Measurements from ENCODE around the gene EXOSC9.

EXOSC9 gene

DNA sequence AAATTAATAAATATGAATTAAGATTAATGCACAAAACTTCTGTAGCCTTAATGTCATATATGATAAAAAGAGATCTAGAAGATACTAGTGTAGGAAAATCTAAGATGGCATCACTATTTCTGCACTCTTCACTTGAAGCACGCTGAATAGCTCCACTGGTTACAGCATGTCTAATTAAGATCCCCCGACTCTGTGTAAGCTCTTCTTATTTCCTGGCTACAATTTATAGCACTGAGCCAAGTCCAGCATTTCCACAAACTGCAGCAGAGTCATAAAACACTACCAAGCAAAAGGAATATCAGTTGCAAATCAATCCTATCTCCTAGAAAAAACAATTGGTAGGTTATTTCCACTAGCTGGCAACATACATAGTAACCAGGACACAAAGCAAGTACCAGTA lies 23.8 kb downstream of the EXOSC9 start:
- DNase-seq, result no peak

DNA sequence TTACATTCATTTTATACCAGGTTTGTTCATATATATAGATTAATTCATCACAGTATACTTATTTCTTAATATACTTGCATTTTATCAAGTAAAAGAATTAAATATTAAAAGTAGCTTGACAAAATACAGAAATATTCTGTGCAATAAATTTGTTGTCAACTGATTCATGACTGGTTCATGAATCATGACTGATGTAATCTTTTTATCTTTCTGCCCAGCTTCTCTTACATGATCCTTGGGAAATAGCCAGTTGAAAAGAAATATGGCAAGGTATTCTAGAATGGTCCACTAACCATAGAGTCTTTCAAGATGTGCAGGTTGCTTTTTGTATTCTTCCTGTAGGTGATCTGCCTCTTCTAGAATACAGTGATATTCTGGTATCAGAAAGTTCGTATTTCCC lies 26.7 kb downstream of the EXOSC9 start:
- peak; percentile 60 for DNase-seq

DNA sequence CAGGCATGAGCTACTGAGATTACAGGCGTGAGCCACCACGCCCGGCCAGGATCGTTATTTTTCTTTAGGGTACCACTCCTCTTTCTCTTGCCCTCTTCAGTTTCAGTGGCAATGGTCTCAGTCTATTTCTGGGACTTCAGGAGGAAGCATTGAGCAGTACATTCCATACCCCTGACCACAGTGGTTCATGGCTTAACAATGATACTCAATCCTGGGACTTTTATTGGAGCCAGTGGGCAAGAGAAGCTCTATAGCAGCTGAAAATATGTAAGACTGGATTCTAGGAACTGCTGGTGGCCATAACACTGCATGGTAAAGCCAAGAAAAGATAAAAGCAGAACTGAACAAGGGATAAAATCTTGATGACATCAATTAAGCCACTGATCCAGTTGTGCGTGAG lies 28.4 kb downstream of the EXOSC9 start:
- no peak for DNase-seq

DNA sequence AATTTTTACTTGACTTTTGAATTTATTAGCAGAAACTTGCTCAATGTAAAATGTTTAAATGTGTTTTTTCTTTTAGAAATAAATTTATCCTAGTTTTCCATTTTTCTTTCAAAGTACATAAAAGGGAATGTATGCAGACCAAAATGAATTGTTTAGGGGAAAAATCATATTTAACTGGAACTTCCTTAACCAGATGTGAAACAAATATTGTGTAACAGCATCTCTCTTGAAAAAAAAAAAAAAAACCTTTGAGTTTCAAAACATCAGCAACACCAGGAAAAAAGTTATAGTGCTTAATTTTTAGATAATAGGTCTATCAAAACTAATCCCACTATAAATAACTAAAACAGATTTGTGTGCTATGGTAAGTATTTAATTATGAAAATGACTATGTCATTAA lies 37.0 kb downstream of the EXOSC9 start:
- DNase-seq, result no peak

DNA sequence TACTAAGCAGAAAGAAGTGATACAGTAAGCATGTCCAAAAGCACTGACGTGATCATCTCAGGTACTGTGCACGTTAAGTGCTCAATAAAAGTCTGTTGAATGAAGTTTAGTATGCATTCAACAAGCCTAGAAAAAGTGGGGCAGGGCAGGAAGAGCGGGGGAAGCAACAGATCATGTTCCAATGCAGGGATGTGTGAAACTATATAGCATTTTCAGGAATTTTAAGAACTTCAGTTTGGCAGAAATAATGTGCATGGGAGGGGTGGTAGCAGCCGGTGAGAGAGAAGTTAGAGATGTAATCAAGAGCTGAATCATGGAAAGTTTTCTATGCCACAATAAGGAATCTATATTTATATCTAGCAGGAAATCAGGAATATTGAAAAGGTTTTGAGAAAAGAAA lies 41.7 kb downstream of the EXOSC9 start:
- no peak for DNase-seq

DNA sequence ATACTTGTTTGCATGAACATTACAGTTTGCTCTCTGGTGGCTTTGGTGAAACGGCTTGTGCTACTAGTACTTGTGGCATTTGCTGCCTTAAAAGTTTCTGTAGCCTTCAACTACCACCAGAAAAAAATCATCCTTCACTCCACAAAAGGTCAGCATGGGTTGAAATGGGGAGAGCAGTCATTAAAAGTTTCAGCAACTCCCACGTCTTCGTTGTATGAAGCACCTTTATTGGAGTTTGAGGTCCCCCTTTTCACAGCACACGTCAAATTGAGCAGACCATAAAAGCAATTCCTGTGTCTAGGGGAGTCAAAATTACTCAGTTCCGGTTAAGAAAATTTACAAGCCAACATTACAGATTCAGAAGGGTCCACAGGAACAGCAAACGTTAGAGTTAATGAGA lies 45.5 kb downstream of the EXOSC9 start:
- no peak for DNase-seq

DNA sequence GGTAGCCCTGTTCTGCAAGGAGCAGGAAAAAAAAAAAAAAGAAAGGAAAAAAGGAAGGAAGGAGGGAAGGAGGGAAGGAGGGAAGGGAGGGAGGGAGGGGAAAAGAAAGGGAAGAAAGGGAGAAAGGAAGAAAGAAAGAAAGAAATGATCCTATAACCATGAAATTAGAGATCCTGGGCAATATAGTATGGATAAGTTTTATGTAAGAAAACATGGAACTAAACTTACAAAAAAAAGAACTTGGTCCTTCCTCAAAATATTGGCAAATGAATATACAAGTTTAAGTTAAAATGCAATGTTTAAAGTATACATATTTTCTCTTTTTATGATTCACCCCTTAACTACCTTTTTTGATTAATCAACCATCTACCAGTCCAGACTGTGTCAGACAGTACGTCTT lies 50.2 kb downstream of the EXOSC9 start:
- no peak for DNase-seq

DNA sequence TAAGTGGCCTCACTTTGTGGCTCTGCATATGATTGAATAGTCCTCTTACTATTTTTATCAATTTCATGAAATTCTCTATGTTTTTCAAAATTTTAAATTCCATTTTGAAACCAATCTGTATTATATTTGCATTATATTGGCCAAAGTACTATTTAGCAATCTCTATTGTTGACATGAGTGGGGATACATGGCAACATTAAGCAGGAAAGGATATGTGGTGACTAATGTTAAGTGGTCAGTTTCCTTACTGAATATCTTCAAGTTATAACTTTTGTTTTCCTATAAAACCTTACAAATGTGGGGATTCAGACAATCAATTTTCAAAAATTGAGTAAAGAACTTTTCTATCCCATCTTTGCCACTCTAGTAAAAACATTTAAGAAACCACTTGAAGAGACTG lies 59.0 kb downstream of the EXOSC9 start:
- no peak for DNase-seq

DNA sequence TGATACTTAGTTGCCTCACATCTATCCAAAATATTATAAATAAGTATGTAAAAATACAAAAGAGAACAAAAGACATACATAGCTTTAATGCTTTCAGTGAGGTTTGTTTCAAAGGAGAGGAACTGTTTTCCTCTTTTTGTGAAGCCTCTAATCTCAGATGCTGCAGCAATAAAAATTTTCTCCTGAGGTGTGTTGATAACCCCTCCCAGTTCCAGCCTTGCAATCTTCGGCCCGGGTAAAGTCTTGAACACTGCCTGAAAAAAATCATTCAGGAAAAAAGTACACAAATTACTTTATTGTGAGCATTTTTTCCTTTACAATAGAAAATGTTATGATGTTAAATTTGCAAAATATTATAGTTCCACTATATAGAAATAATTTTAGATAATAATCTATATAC lies 60.3 kb downstream of the EXOSC9 start:
- DNase-seq, result no peak

DNA sequence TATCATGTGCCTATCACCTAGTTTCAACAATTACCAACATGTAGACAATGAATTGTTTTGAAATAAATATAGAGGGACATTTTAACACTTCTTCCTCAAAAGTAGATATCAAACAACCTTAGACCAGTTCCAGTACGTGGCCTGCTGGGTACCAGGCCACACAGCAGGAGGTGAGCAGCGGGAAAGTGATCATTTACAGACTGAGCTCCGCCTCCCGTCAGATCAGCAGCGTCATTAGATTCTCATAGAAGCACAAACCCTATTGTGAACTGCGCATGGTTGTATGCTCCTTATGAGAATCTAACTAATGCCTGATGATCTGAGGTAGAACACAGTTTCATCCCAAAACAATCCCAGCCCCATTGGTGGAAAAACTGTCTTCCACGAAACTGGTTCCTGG lies 62.7 kb downstream of the EXOSC9 start:
- no peak for DNase-seq
